NCI-H1436 treated with DMSO at 0.1 percent for 48 hours (cell line): ENCODE results near the gene STAT5A.

Experiments
- DNase-seq: peaks from one replicate; lab custom pipeline; 2025; lab: John Stamatoyannopoulos, UW

The STAT5A gene

GRCh38 chr17:42268236-42268635 lies 20.1 kb upstream of the STAT5A start:
- DNase-seq = no peak

GRCh38 chr17:42270170-42270535 lies 18.1 kb upstream of the STAT5A start:
- DNase-seq = no peak

- no peak for DNase-seq
Observed at GRCh38 chr17:42270596-42270995, 17.7 kb upstream of the STAT5A start.

- DNase-seq = no peak
Observed at GRCh38 chr17:42271006-42271778, 17.1 kb upstream of the STAT5A start.

GRCh38 chr17:42271779-42272035 lies 16.6 kb upstream of the STAT5A start:
- no peak for DNase-seq

GRCh38 chr17:42272162-42272907 lies 16.0 kb upstream of the STAT5A start:
- DNase-seq = no peak

- no peak for DNase-seq
Observed at GRCh38 chr17:42273474-42274252, 14.6 kb upstream of the STAT5A start.

GRCh38 chr17:42274253-42274542 lies 14.1 kb upstream of the STAT5A start:
- no peak for DNase-seq

GRCh38 chr17:42274812-42275526 lies 13.3 kb upstream of the STAT5A start:
- DNase-seq = no peak

GRCh38 chr17:42275527-42276358 lies 12.6 kb upstream of the STAT5A start:
- DNase-seq = no peak

GRCh38 chr17:42276359-42276608 lies 12.0 kb upstream of the STAT5A start, which contains the start of gene STAT5B:
TSS of gene STAT5B (minus strand) at chr17:42276391. CDS start at chr17:42232127, 44,264 bp downstream.
- DNase-seq = no peak

GRCh38 chr17:42276609-42277341 lies 11.5 kb upstream of the STAT5A start:
- no peak for DNase-seq

GRCh38 chr17:42277342-42277712 lies 11.0 kb upstream of the STAT5A start:
- no peak for DNase-seq

GRCh38 chr17:42279776-42280630 lies 8.3 kb upstream of the STAT5A start:
- DNase-seq = no peak

GRCh38 chr17:42281571-42282096 lies 6.7 kb upstream of the STAT5A start:
- peak; percentile 27 for DNase-seq

- no peak for DNase-seq
Observed at GRCh38 chr17:42282478-42283080, 5.7 kb upstream of the STAT5A start.

- DNase-seq = no peak
Observed at GRCh38 chr17:42283241-42284023, 4.9 kb upstream of the STAT5A start.

GRCh38 chr17:42284024-42284369 lies 4.3 kb upstream of the STAT5A start:
- no peak for DNase-seq

- no peak for DNase-seq
Observed at GRCh38 chr17:42284566-42284965, 3.7 kb upstream of the STAT5A start.
